ENCODE measurements around the gene RNH1.

- TF ChIP-seq POLR2A (IDR thresholded peaks at IDR 0.05), result no peak
- TF ChIP-seq CTCF (IDR thresholded peaks at IDR 0.05), result no peak
These were observed 60.2 kb downstream of the RNH1 start for GRCh38 chr11:446891-447290.

All from thyroid gland (tissue), 4 donors.